K562 (cell line): ENCODE results near the gene RACGAP1. TPM values are rescaled to one million over a fixed set of nuclear protein-coding genes. Genes with fewer than 3 reads are reported as not detected.

Experiments used
- ATAC-seq: fragments of 200-7000 bp; cut with Tn5 transposase; 3 replicates; pipeline ENCODE4 v1.9.1; 2020; ENCODE audit warnings: moderate library complexity
- BruUV-seq: library from RNA; stranded (reverse); fragments of 400-500 nt; replicated peaks from 2 replicates; lab custom pipeline; 2021; lab: Mats Ljungman, UMichigan
- CTCF ChIA-PET: fragments of 300-600 bp; formaldehyde crosslinking; extraction: SDS; loops from one replicate; lab custom pipeline; 2021; ENCODE audit warnings: low intra/inter-chr PET ratio; lab: Yijun Ruan, JAX
- POLR2A ChIA-PET: fragments of 300-600, 350-650 bp; sonication (Branson Sonifier 250); formaldehyde crosslinking; extraction: SDS; loops from one replicate; lab custom pipeline; 2021; ENCODE audit warnings: antibody characterized with exemption, inconsistent platforms; lab: Yijun Ruan, JAX
- DNase-seq, 4 experiments: peaks; one replicate each; pipeline versions ENCODE4 v3.0.0 to v3.0.0-alpha.2; 2011 to 2018; ENCODE audit warnings: low spot score in 3 of 4, mixed read lengths in 3 of 4; ENCODE audit errors: extremely low read depth in 1 of 4
- FAIRE-seq: peaks from 2 replicates; lab custom pipeline; 2011; peaks lifted over from hg19 to GRCh38; lab: Jason Lieb, UNC
- H2AFZ ChIP-seq: 2 replicates; pipeline ENCODE4 v1.6.0; 2011; ENCODE audit warnings: low read depth, low read length, control low read depth, inconsistent platforms
- H3K27ac ChIP-seq: fragments of 200-600 bp; 3 replicates; pipeline ENCODE4 v1.8.0; 2011; ENCODE audit warnings: low read depth, mild to moderate bottlenecking, control low read depth, inconsistent platforms, low read length, moderate library complexity, mixed read lengths; ENCODE audit errors: extremely low read depth
- H3K27me3 ChIP-seq, 2 experiments: fragments of 300-600 bp in 1 of 2; 2 replicates in 1 of 2; 3 replicates in 1 of 2; pipeline versions ENCODE4 v1.6.0 to v1.8.0; 2011; ENCODE audit warnings: inconsistent platforms in 2 of 2, low read length in 2 of 2, mild to moderate bottlenecking in 1 of 2, mixed read lengths in 1 of 2, moderate library complexity in 1 of 2; ENCODE audit not compliant: control insufficient read depth in 2 of 2, insufficient read depth in 2 of 2
- H3K36me3 ChIP-seq: fragments of 300-600 bp; 3 replicates; pipeline ENCODE4 v1.8.0; 2011; ENCODE audit warnings: mild to moderate bottlenecking, low read length, inconsistent platforms; ENCODE audit not compliant: control insufficient read depth, insufficient read depth
- H3K4me1 ChIP-seq, 2 experiments: fragments of 200-600 bp in 1 of 2; replicated peaks in 1 of 2; 2 replicates in 1 of 2; 3 replicates in 1 of 2; pipeline versions ENCODE4 v1.5.1 to v1.8.0; 2011; ENCODE audit warnings: inconsistent platforms in 2 of 2, low read length in 2 of 2, mild to moderate bottlenecking in 1 of 2, mixed read lengths in 1 of 2, moderate library complexity in 1 of 2; ENCODE audit not compliant: control insufficient read depth in 2 of 2, insufficient read depth in 2 of 2
- H3K4me2 ChIP-seq: 2 replicates; pipeline ENCODE4 v1.6.1; 2011; ENCODE audit warnings: low read length, control low read depth, inconsistent platforms, mixed read lengths; ENCODE audit not compliant: insufficient read depth
- H3K4me3 ChIP-seq: fragments of 200-600 bp; sonication (generic), shearing (Covaris generic); 2 replicates; pipeline ENCODE4 v1.5.1; 2016; ENCODE audit warnings: control low read depth, inconsistent platforms
- H3K79me2 ChIP-seq: fragments of 200-600 bp; 3 replicates; pipeline ENCODE4 v1.8.0; 2011; ENCODE audit warnings: low read length, inconsistent platforms; ENCODE audit not compliant: control insufficient read depth, insufficient read depth
- H3K9ac ChIP-seq, 2 experiments: 2 replicates each; pipeline versions ENCODE4 v1.6.0 to v1.6.1; 2011; ENCODE audit warnings: low read depth in 2 of 2, low read length in 2 of 2, control low read depth in 1 of 2, inconsistent platforms in 1 of 2, mild to moderate bottlenecking in 1 of 2, mixed read lengths in 1 of 2; ENCODE audit not compliant: insufficient read depth in 1 of 2
- H3K9me1 ChIP-seq: one replicate; pipeline ENCODE4 v1.6.0; 2011; ENCODE audit warnings: inconsistent platforms, mild to moderate bottlenecking, low read length, moderate library complexity; ENCODE audit not compliant: control insufficient read depth, insufficient read depth
- H3K9me3 ChIP-seq: replicated peaks from 2 replicates; pipeline ENCODE4 v1.5.1; 2011; ENCODE audit warnings: low read depth, low read length, inconsistent platforms; ENCODE audit not compliant: control insufficient read depth, insufficient read depth
- H4K20me1 ChIP-seq: replicated peaks from 2 replicates; pipeline ENCODE4 v1.6.1; 2011; ENCODE audit warnings: low read length, inconsistent platforms, mixed read lengths; ENCODE audit not compliant: control insufficient read depth, insufficient read depth
- BRD9 ChIP-seq: fragments of 450-650 bp; IDR thresholded peaks from 2 replicates; pipeline ENCODE4 v1.6.1; 2018; ENCODE audit warnings: low read depth; ENCODE audit not compliant: partially characterized antibody
- FOXP4 ChIP-seq: sonication (generic); formaldehyde crosslinking; IDR thresholded peaks from 2 replicates; pipeline ENCODE4 v1.8.0; 2022; ENCODE audit warnings: mild to moderate bottlenecking, missing genetic modification reagents, borderline replicate concordance
- JUND ChIP-seq, 2 experiments: IDR thresholded peaks; 2 replicates in 1 of 2; 3 replicates in 1 of 2; pipeline ENCODE4 v1.6.1; 2011; ENCODE audit warnings: borderline replicate concordance in 2 of 2, low read depth in 2 of 2, low read length in 2 of 2, improper control_type of control experiment in 1 of 2, missing biosample characterization in 1 of 2, missing genetic modification characterization in 1 of 2, missing genetic modification reagents in 1 of 2
- MBD2 ChIP-seq: sonication (generic); IDR thresholded peaks from 2 replicates; pipeline ENCODE4 v1.6.1; 2016; ENCODE audit warnings: low read depth, borderline replicate concordance
- MCM5 ChIP-seq: fragments of 450-650 bp; IDR thresholded peaks from 2 replicates; pipeline ENCODE4 v1.6.1; 2016; ENCODE audit warnings: low read depth
- ZBTB7A ChIP-seq: IDR thresholded peaks from 2 replicates; pipeline ENCODE4 v1.6.1; 2011; ENCODE audit warnings: low read depth, mild to moderate bottlenecking, low read length, moderate library complexity, borderline replicate concordance; ENCODE audit not compliant: control insufficient read depth
- ZFPM2 ChIP-seq: fragments of 250-450 bp; sonication (Bioruptor Pico); IDR thresholded peaks from 2 replicates; pipeline ENCODE4 v1.5.1; 2022; ENCODE audit warnings: mild to moderate bottlenecking
- WGBS: fragments of 100-300 bp; shearing (Covaris generic); methylation state at CpG from one replicate; pipeline ENCODE4 v1.1.6; 2016; ENCODE audit warnings: low coverage, mixed read lengths; ENCODE audit not compliant: insufficient coverage; ENCODE audit errors: missing lambda C conversion rate; 5-methylcytosine and 5-hydroxymethylcytosine counted together
- in situ Hi-C: fragments of 300-500 bp; cut with MboI; formaldehyde crosslinking; loops from 4 replicates; pipeline ENCODE4 v1.15.0; 2018; ENCODE audit warnings: inconsistent platforms, mixed read lengths
- intact Hi-C: fragments of 100-400 bp; cut with micrococcal nuclease; formaldehyde crosslinking; loops from 2 replicates; pipeline ENCODE4 v1.14.2; 2022
- polyA plus RNA-seq, 8 experiments: library from polyadenylated mRNA; depleted of rRNA in 4 of 8; stranded (reverse) in 5 of 8; unstranded in 3 of 8; fragments of >200 nt; fragmentation: Nextera tagmentation in 2 of 8; fragmentation: Illumina TruSeq in 1 of 8; extraction: Ambion mirVana in 2 of 8; extraction: Trizol in 1 of 8; gene quantifications; 2 replicates each; pipeline versions ENCODE4 v1.2.1 to v1.2.3, GENCODE V29; 2011 to 2014; ENCODE audit warnings: inconsistent platforms in 1 of 8, missing spikeins in 1 of 8
- total RNA-seq, 7 experiments: library from RNA; depleted of rRNA in 6 of 7; stranded (reverse); fragments of >200 nt in 6 of 7; fragmentation: Illumina TruSeq in 2 of 7; extraction: Trizol in 2 of 7; gene quantifications; 2 replicates each; pipeline versions ENCODE4 v1.2.1 to v1.2.3, GENCODE V29; 2011 to 2021; ENCODE audit warnings: low replicate concordance in 1 of 7

Gene RACGAP1
- total and polyA plus RNA-seq, 9 of the 15 experiments (the other 6 are each of a cell fraction or from before 2014, with no cell fraction given), result 56.4 to 92.9 (median 71.8) TPM

- ATAC-seq (no peak), DNase-seq (no peak)
- in situ Hi-C loops (loop anchor here (5.0 kb wide), 1 partner anchor 239 kb away; no protein-coding TSS in a partner anchor), intact Hi-C loops (no loop called here)
- H3K4me1 ChIP-seq, result peaks cover 24 to 25% of the 10 kb centered on the region in 2 experiments; a peak in 4 of 5 replicates
- WGBS, result 69% methylated on average over 2 of the region's 7 CpGs
- TF ChIP-seq FOXP4 (no peak), MBD2 (no peak), BRD9 (no peak), ZFPM2 (CRISPR knock-in tag) (no peak), JUND (IDR thresholded peaks at IDR 0.05; ENCODE audit: borderline replicate concordance, low read depth, low read length) (no peak), JUND (tag; IDR thresholded peaks at IDR 0.05; ENCODE audit: borderline replicate concordance, low read depth, low read length) (no peak), ZBTB7A (no peak), MCM5 (no peak)
- TF ChIP-seq, all 486 proteins: peak for 0
- no peak overlapping the region for H3K9ac ChIP-seq
- H3K9me3 ChIP-seq, result no peaks in the 10 kb centered on the region
- H3K79me2 ChIP-seq, result no peaks in the 10 kb centered on the region
- no TSS peak for BruUV-seq
- H4K20me1 ChIP-seq, result no peaks in the 10 kb centered on the region
- CTCF ChIA-PET, result interaction anchor here (5.8 kb wide), 1 partner anchor 103 kb away, joined by 66 read pairs; no protein-coding TSS in a partner anchor
- FAIRE-seq, result no peak
- H3K9me1 ChIP-seq, result peaks cover 8% of the 10 kb centered on the region
- no peak overlapping the region for H3K4me2 ChIP-seq
- H3K27me3 ChIP-seq, result peaks cover 0 to 6% of the 10 kb centered on the region in 2 experiments; a peak in 1 of 5 replicates
- H2AFZ ChIP-seq, result no peak overlapping the region
- no peaks in the 10 kb centered on the region for H3K36me3 ChIP-seq
- POLR2A ChIA-PET, result interaction anchor here (0.5 kb wide), 1 partner anchor 211 kb away, joined by 3 read pairs; no protein-coding TSS in a partner anchor
- no peak overlapping the region for H3K27ac ChIP-seq
- H3K4me3 ChIP-seq, result no peak overlapping the region
These were observed 47.9 kb upstream of the RACGAP1 start for GRCh38 chr12:50073206-50073605.
